H1 (cell line): Measurements from ENCODE around the gene TMEM147. TPM values are rescaled to one million over a fixed set of nuclear protein-coding genes. Genes with fewer than 3 reads are reported as not detected.

ENCODE experiments used
- CTBP2 ChIP-seq: IDR thresholded peaks from 2 replicates; pipeline ENCODE4 v1.7.0; 2011; ENCODE audit warnings: borderline replicate concordance, mild to moderate bottlenecking, moderate library complexity, mixed read lengths, low read length; ENCODE audit not compliant: insufficient read depth, insufficient read length
- EGR1 ChIP-seq: IDR thresholded peaks from 2 replicates; pipeline ENCODE4 v1.6.1; 2011; ENCODE audit warnings: low read depth, low read length, borderline replicate concordance
- JUND ChIP-seq: IDR thresholded peaks from 2 replicates; pipeline ENCODE4 v1.6.1; 2011; ENCODE audit warnings: mild to moderate bottlenecking, improper control_type of control experiment, low read length
- polyA plus RNA-seq, 7 experiments: library from polyadenylated mRNA; depleted of rRNA in 3 of 7; stranded (reverse) in 5 of 7; unstranded in 2 of 7; fragments of >200 nt in 5 of 7; fragments of 200-250 nt in 2 of 7; gene quantifications; 1 replicate in 5 of 7; 2 replicates in 1 of 7; 4 replicates in 1 of 7; pipeline versions ENCODE4 v1.2.1 to v1.2.3, GENCODE V29; 2011 to 2013; ENCODE audit warnings: missing spikeins in 2 of 7, mixed read lengths in 2 of 7
- total RNA-seq: library from RNA; stranded (reverse); fragmentation: NEBNext Ultra II Directional; extraction: Animal tissue kit (Norgen Biotek cat#: 25700); gene quantifications from 2 replicates; pipeline ENCODE4 v1.2.1, GENCODE V29; 2021

Gene TMEM147
- total and polyA plus RNA-seq, 2 of the 8 experiments (the other 6 are each of a cell fraction or from before 2014, with no cell fraction given): 159 to 418 TPM

DNA sequence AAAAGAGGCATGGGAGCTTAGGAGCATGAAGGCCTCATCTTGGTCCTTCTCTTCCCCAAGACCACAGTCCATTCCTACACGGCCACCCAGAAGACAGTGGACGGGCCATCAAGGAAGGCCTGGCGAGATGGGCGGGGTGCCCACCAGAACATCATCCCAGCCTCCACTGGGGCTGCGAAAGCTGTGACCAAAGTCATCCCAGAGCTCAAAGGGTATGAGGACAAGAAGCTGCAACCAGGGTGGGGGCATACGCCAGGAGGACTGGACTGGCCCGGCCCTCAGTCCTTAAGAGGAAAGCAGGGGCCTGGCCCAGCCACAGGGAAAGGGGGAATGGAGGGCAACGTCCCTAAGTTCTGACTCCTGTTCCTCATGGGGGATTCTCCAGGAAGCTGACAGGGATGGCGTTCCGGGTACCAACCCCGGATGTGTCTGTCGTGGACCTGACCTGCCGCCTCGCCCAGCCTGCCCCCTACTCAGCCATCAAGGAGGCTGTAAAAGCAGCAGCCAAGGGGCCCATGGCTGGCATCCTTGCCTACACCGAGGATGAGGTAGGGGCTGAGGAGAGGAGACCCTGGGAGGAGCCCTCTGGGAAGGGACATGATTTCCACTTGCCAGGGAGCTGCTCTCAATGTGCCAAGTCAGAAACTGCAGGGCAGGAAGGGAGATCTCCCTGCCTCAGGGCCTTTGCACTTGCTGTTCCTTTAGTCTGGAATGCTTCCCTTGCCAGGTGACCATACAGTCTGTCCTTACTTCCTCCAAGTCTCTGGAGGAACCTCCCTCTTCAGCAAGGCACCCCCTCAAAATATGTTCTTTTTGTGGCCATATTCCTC, 1.9 kb upstream of the TMEM147 start (continued):
- TF ChIP-seq CTBP2: no peak
- TF ChIP-seq JUND: no peak
- TF ChIP-seq EGR1: no peak
